Urothelium cell line (cell line): Measurements from ENCODE around the gene HSD17B11.
"Not testable (repeated sequence)": the region's sequence is repeated elsewhere in the genome, so short reads cannot be mapped to it uniquely, and the experiment has no call there.

Experiments
- DNase-seq: peaks from one replicate; pipeline ENCODE4 v3.0.0; 2011; ENCODE audit warnings: low spot score, mixed read lengths
- FAIRE-seq: peaks from 2 replicates; lab custom pipeline; 2011; peaks lifted over from hg19 to GRCh38; lab: Jason Lieb, UNC

HSD17B11 gene

GRCh38 chr4:87310691-87311335, 80.2 kb downstream of the HSD17B11 start:
- no peak for DNase-seq
- FAIRE-seq, result no peak

GRCh38 chr4:87309625-87310024, 81.4 kb downstream of the HSD17B11 start:
- FAIRE-seq, result no peak
- no peak for DNase-seq

GRCh38 chr4:87306056-87306455, 84.9 kb downstream of the HSD17B11 start:
- DNase-seq (no peak), FAIRE-seq (no peak)

GRCh38 chr4:87305562-87305961, 85.4 kb downstream of the HSD17B11 start:
- FAIRE-seq, result no peak
- no peak for DNase-seq

GRCh38 chr4:87304745-87305432, 86.1 kb downstream of the HSD17B11 start:
- DNase-seq, result peak; percentile 6
- no peak for FAIRE-seq

GRCh38 chr4:87299898-87300297, 91.1 kb downstream of the HSD17B11 start:
- no peak for FAIRE-seq
- DNase-seq, result no peak

GRCh38 chr4:87298362-87298761, 92.6 kb downstream of the HSD17B11 start:
- FAIRE-seq, result no peak

GRCh38 chr4:87294911-87295310, 96.1 kb downstream of the HSD17B11 start:
- DNase-seq, FAIRE-seq: not testable (repeated sequence)

More at GRCh38 chr4:87298362-87298761, 92.6 kb downstream of the HSD17B11 start:
- DNase-seq, result no peak

- FAIRE-seq, DNase-seq: not testable (repeated sequence)
These were observed 97.1 kb downstream of the HSD17B11 start for GRCh38 chr4:87293889-87294288.

GRCh38 chr4:87286970-87287369, 104.0 kb downstream of the HSD17B11 start:
- no peak for DNase-seq
- no peak for FAIRE-seq
